Choroid plexus epithelial cell (primary cell): ENCODE data around the gene A1CF.
A peak's percentile ranks its signal among the peaks of the same experiment; 100 is the strongest.

Source experiments
- DNase-seq: peaks from one replicate; pipeline ENCODE4 v3.0.0-alpha.2; 2010; ENCODE audit warnings: low read depth
- H3K4me3 ChIP-seq: 2 replicates; pipeline ENCODE4 v1.5.1; 2011; ENCODE audit warnings: low read depth, mild to moderate bottlenecking, control low read depth, low read length, moderate library complexity
- TF ChIP-seq, protein P1 (sequence below): conservative IDR thresholded peaks from 2 replicates; pipeline ENCODE4 v1.5.1; 2011; ENCODE audit warnings: low read depth, mild to moderate bottlenecking, control low read depth, inconsistent platforms, low read length, moderate library complexity

Gene A1CF

DNA sequence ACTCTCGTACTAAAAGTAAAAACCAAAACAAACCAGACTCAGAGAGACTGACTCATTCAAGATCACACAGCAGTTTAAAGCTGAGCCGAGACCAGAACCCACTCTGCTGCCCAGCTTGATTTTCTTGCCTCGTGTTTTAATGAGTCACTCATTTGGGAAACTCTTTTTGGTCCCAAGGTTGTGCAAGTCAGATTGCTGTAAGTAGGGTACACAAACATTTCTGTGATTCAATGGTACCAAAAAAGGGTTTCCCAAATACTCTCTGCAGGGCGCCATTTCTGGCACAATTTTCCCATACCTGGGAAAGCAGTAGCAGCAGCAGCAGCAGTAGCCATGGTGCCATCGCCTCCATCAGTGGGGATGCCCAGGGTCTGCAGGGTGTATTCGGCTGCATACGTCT is 75.8 kb downstream of the A1CF start:
- TF ChIP-seq, protein P1, sequence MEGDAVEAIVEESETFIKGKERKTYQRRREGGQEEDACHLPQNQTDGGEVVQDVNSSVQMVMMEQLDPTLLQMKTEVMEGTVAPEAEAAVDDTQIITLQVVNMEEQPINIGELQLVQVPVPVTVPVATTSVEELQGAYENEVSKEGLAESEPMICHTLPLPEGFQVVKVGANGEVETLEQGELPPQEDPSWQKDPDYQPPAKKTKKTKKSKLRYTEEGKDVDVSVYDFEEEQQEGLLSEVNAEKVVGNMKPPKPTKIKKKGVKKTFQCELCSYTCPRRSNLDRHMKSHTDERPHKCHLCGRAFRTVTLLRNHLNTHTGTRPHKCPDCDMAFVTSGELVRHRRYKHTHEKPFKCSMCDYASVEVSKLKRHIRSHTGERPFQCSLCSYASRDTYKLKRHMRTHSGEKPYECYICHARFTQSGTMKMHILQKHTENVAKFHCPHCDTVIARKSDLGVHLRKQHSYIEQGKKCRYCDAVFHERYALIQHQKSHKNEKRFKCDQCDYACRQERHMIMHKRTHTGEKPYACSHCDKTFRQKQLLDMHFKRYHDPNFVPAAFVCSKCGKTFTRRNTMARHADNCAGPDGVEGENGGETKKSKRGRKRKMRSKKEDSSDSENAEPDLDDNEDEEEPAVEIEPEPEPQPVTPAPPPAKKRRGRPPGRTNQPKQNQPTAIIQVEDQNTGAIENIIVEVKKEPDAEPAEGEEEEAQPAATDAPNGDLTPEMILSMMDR: no peak
- H3K4me3 ChIP-seq: no peak overlapping the region
- peak; percentile 56 for DNase-seq

DNA sequence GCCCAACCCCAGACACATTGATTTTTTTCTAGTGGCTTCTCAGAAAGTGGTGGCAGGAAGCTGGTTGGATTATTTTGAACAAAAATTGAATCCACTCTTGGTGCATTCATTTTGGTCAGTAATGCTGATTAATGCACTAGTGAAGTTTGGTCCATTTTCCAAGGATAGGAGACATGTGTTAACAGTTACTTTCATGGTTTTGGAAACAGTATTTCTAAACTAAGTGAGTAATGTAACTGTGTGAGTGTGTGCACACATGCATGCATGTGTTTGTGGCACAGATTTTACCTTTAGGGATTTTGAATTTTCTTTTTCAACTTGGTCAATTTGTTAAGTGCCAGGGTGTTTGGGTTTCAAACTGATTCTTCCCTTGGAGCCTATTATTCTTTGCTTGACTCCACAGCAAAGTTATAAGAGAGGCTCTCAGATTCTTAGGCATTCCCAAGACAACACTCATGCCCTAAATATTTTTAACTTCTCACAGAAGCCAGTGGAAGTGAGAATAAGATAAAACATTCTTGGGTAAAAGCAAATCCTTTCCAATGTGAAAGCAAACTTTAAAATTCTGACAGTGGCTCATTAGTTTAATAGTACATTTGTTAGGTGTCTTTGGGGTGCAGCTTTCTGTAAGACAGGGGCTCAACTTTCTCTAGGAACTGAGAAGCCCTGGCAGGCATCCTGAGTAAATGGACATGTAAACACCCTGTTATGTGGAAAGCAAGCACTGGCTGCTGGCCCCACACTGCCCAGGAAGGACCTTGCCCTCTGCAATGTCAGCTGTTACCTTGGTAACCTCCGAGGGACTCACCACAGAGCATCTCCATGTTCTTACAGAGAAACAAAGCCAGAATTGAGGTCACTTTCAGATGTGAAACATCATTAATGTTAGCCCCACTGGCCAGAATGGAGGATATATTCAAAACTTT is 77.3 kb downstream of the A1CF start:
- TF ChIP-seq, protein P1: no peak
- no peak overlapping the region for H3K4me3 ChIP-seq
- DNase-seq: peak; percentile 74

- H3K4me3 ChIP-seq: no peak overlapping the region
- DNase-seq: no peak
Observed at GRCh38 chr10:50805981-50806622, 79.3 kb downstream of the A1CF start.

GRCh38 chr10:50799595-50799994 is 85.8 kb downstream of the A1CF start:
- no peak overlapping the region for H3K4me3 ChIP-seq
- DNase-seq: no peak
- TF ChIP-seq, protein P1: no peak

More at GRCh38 chr10:50805981-50806622, 79.3 kb downstream of the A1CF start:
- TF ChIP-seq, protein P1: no peak

DNA sequence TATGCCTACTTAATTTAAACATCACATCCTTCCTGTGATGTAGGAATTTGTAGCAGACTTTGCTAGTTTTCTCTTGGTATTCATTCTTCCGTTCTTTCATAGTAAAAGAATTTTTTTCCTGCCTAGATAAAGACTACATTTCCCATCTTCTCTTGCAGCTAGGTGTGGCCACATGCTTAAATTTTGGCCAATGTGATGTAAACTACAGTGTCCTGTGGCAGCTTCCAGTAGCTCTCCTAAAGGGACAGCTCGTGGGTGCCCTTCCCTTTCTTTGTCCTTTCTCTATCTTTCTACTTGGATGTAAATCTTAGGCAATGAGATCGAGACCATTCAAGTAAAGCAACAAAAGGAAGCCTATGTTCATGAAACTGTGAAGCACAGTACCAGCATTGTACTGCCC is 87.1 kb downstream of the A1CF start:
- DNase-seq: no peak
- TF ChIP-seq, protein P1: no peak
- no peak overlapping the region for H3K4me3 ChIP-seq

- TF ChIP-seq, protein P1: no peak
- H3K4me3 ChIP-seq: no peak overlapping the region
- DNase-seq: no peak
Observed at GRCh38 chr10:50796693-50797092, 88.7 kb downstream of the A1CF start.
